ENCODE results near the gene OR4D1. TPM values are rescaled to one million over a fixed set of nuclear protein-coding genes. Genes with fewer than 3 reads are reported as not detected.

Gene OR4D1
- total and polyA plus RNA-seq, 7 experiments from 2014 or later = 0.41 to 3.3 (median 2.3) TPM

- no peaks in the 10 kb centered on the region for H3K27me3 ChIP-seq (ENCODE audit: control insufficient read depth in 2 of 2, insufficient read depth in 2 of 2, low read length in 2 of 2)
- ChIA-PET POLR2A (interaction anchor here (0.8 to 2.5 kb wide), 8 partner anchors 8 to 169 kb away, joined by 3 to 13 read pairs (median 7); partner anchors contain the start of genes OR4D1, SRSF1 and VEZF1), CTCF (interaction anchor here (1.0 to 1.9 kb wide), 6 partner anchors 10 to 35 kb away, joined by 3 to 10 read pairs (median 4); no protein-coding TSS in a partner anchor)
- H3K9me3 ChIP-seq (ENCODE audit: control insufficient read depth in 2 of 3, low read length in 3 of 3) = no peaks in the 10 kb centered on the region
- intact Hi-C loops (cut with micrococcal nuclease) = loop anchor here (1.0 to 5.0 kb wide), 6 partner anchors 15 to 360 kb away; partner anchors contain the start of genes MKS1 (in 2 of the 2) and SRSF1 (in 1 of the 2)
- peak; percentile 31 to 61 (median 55) for DNase-seq
- peaks cover 0 to 29% (median 0%) of the 10 kb centered on the region in 5 donors for H3K27me3 Mint-ChIP-seq
- H3K4me3 Mint-ChIP-seq = peak overlapping the region; percentile 90 to 97 (median 94)
- peak overlapping the region; percentile 56 for H3K4me3 ChIP-seq (ENCODE audit: low read length)
- H3K4me1 ChIP-seq (ENCODE audit: control insufficient read depth in 2 of 2, insufficient read depth in 2 of 2, low read length in 2 of 2) = peaks cover 40 to 48% of the 10 kb centered on the region in 2 donors
- H3K27ac ChIP-seq (ENCODE audit: low read depth, low read length) = peak overlapping the region; percentile 88
- H3K27ac Mint-ChIP-seq = peak overlapping the region; percentile 86 to 98 (median 93)
- H3K4me1 Mint-ChIP-seq = peaks cover 41 to 86% (median 73%) of the 10 kb centered on the region in 7 donors
- no peaks in the 10 kb centered on the region for H3K36me3 ChIP-seq (ENCODE audit: control insufficient read depth in 2 of 3, insufficient read depth in 3 of 3, low read length in 3 of 3)
- H3K36me3 Mint-ChIP-seq = peaks cover 0 to 23% (median 17%) of the 10 kb centered on the region in 5 donors
- H3K9me3 Mint-ChIP-seq = peaks cover 0 to 18% (median 6%) of the 10 kb centered on the region in 11 donors
- peak; percentile 74 for ATAC-seq
Observed at GRCh38 chr17:58156839-58157803, 8.9 kb downstream of the OR4D1 start.

DNA sequence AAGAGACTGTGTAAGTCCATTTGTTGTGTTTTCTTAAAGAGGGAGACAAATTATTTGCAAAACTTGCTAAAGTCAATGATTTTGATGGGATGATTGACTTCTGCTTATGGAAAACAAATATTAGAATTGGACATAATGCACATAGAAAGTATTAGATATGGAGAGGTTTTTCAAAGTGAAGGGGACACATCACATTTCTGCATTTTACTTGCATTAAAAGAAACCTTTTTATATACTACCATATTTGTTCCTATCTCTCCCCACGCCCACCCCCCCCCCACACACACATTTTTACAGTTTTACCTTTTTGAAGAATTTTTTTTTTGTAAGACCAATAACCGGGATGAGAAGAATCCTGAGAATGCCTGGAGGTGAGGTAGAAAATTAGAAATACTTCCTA lies 10.0 kb downstream of the OR4D1 start:
- Mint-ChIP-seq H3K27me3 (peaks cover 0 to 38% (median 0%) of the 10 kb centered on the region in 5 donors), H3K27ac (peak overlapping the region in 2 of 9 donors; percentile 14 to 94), H3K4me3 (peak overlapping the region in 8 of 10 donors; percentile 20 to 97 (median 48)), H3K9me3 (peaks cover 0 to 21% (median 6%) of the 10 kb centered on the region in 11 donors), H3K4me1 (peaks cover 31 to 78% (median 62%) of the 10 kb centered on the region in 7 donors), H3K36me3 (peaks cover 0 to 26% (median 16%) of the 10 kb centered on the region in 5 donors)
- ChIA-PET CTCF (interaction anchor here (1.5 to 1.9 kb wide), 3 partner anchors 12 to 14 kb away, joined by 3 to 10 read pairs (median 9); no protein-coding TSS in a partner anchor), POLR2A (interaction anchor here (0.9 to 2.5 kb wide), 3 partner anchors 11 to 14 kb away, joined by 3 to 13 read pairs (median 7); partner anchors contain the start of gene OR4D1)
- no peaks in the 10 kb centered on the region for H3K36me3 ChIP-seq (ENCODE audit: control insufficient read depth in 2 of 3, insufficient read depth in 3 of 3, low read length in 3 of 3)
- no peak overlapping the region for H3K4me3 ChIP-seq (ENCODE audit: low read length)
- peak overlapping the region; percentile 88 for H3K27ac ChIP-seq (ENCODE audit: low read depth, low read length)
- peaks cover 30 to 38% of the 10 kb centered on the region in 2 donors for H3K4me1 ChIP-seq (ENCODE audit: control insufficient read depth in 2 of 2, insufficient read depth in 2 of 2, low read length in 2 of 2)
- H3K9me3 ChIP-seq (ENCODE audit: control insufficient read depth in 2 of 3, low read length in 3 of 3) = no peaks in the 10 kb centered on the region
- H3K27me3 ChIP-seq (ENCODE audit: control insufficient read depth in 2 of 2, insufficient read depth in 2 of 2, low read length in 2 of 2) = no peaks in the 10 kb centered on the region
- intact Hi-C loops (cut with micrococcal nuclease) = loop anchor here in 1 of 2 donors (5.0 kb wide), 2 partner anchors 59 to 359 kb away; partner anchors contain the start of gene MKS1
- ATAC-seq (no peak), DNase-seq (no peak)

DNA sequence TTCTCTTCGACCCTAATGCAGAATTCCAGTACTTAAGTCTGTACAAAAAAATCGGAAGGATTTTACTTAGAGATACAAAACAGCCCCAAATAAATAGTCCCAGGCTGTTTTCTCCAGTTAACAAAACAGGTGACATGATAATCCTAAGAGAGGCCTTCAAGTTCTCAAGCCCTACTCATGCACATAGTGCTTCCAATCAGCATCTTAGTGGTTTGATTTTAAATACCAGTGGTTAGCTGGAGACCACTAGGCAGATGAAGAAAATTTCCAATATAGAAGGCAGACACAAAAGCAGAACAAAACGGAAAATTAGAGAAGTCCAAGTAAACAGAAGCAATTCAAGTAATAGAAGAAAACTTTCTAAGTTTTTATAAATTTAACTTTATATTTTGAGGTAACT lies 13.4 kb downstream of the OR4D1 start:
- intact Hi-C loops (cut with micrococcal nuclease) = no loop called here
- ATAC-seq (no peak), DNase-seq (no peak)
- ChIA-PET CTCF (interaction anchor here (1.0 kb wide), 1 partner anchor 10 kb away, joined by 3 read pairs; no protein-coding TSS in a partner anchor), POLR2A (no interaction called here)
- Histone ChIP-seq H3K27me3 (ENCODE audit: control insufficient read depth in 2 of 2, insufficient read depth in 2 of 2, low read length in 2 of 2) (no peaks in the 10 kb centered on the region), H3K27ac (ENCODE audit: low read depth, low read length) (no peak overlapping the region), H3K9me3 (ENCODE audit: control insufficient read depth in 2 of 3, low read length in 3 of 3) (no peaks in the 10 kb centered on the region), H3K4me3 (ENCODE audit: low read length) (no peak overlapping the region), H3K36me3 (ENCODE audit: control insufficient read depth in 2 of 3, insufficient read depth in 3 of 3, low read length in 3 of 3) (no peaks in the 10 kb centered on the region), H3K4me1 (ENCODE audit: control insufficient read depth in 2 of 2, insufficient read depth in 2 of 2, low read length in 2 of 2) (peaks cover 5% of the 10 kb centered on the region in 2 donors)
- Mint-ChIP-seq H3K36me3 (peaks cover 0 to 17% (median 8%) of the 10 kb centered on the region in 5 donors), H3K4me1 (peaks cover 14 to 73% (median 40%) of the 10 kb centered on the region in 7 donors), H3K9me3 (peaks cover 0 to 17% (median 2%) of the 10 kb centered on the region in 11 donors), H3K4me3 (no peak overlapping the region), H3K27me3 (peaks cover 0 to 59% (median 0%) of the 10 kb centered on the region in 5 donors), H3K27ac (no peak overlapping the region)

GRCh38 chr17:58165981-58166380 lies 17.8 kb downstream of the OR4D1 start:
- Mint-ChIP-seq H3K4me1 (peaks cover 20 to 77% (median 48%) of the 10 kb centered on the region in 7 donors), H3K4me3 (no peak overlapping the region), H3K9me3 (peaks cover 0 to 13% (median 2%) of the 10 kb centered on the region in 11 donors), H3K27ac (peak overlapping the region in 1 of 9 donors; percentile 22), H3K36me3 (peaks cover 0 to 9% (median 0%) of the 10 kb centered on the region in 5 donors), H3K27me3 (peaks cover 0 to 63% (median 0%) of the 10 kb centered on the region in 5 donors)
- H3K4me1 ChIP-seq (ENCODE audit: control insufficient read depth in 2 of 2, insufficient read depth in 2 of 2, low read length in 2 of 2) = peaks cover 26% of the 10 kb centered on the region in 2 donors
- H3K27ac ChIP-seq (ENCODE audit: low read depth, low read length) = no peak overlapping the region
- ChIA-PET POLR2A (interaction anchor here (1.0 to 1.2 kb wide), 2 partner anchors 9 to 19 kb away, joined by 5 to 7 read pairs; no protein-coding TSS in a partner anchor), CTCF (interaction anchor here (0.8 kb wide), 1 partner anchor 986 kb away, joined by 3 read pairs; no protein-coding TSS in a partner anchor)
- no peaks in the 10 kb centered on the region for H3K36me3 ChIP-seq (ENCODE audit: control insufficient read depth in 2 of 3, insufficient read depth in 3 of 3, low read length in 3 of 3)
- DNase-seq = peak in 3 of 9 donors; percentile 21 to 33 (median 24)
- no peak overlapping the region for H3K4me3 ChIP-seq (ENCODE audit: low read length)
- ATAC-seq = no peak
- no peaks in the 10 kb centered on the region for H3K9me3 ChIP-seq (ENCODE audit: control insufficient read depth in 2 of 3, low read length in 3 of 3)
- H3K27me3 ChIP-seq (ENCODE audit: control insufficient read depth in 2 of 2, insufficient read depth in 2 of 2, low read length in 2 of 2) = no peaks in the 10 kb centered on the region
- intact Hi-C loops (cut with micrococcal nuclease) = no loop called here

DNA sequence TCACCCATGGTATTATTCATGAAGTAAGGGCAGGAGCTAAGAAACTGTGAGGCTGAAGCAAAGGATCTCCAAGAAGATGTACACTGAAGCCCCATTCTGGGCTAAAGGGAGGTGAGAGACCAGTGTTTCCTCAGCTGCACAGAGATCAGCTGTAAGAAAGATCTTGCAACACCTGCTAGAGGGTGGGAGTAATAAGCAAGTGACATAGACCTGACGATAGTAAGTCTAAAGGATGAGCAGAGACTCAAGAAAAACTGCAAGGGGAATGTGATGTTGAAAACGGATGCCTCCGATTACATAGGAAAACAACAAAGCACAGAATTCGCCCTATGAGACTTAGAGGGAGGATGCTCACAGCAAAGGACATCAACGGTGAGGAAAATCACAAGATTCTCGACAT lies 18.5 kb downstream of the OR4D1 start, which contains the start of gene OR4D2:
Gene OR4D2 (plus strand): TSS at position 301 of the 400 bp plus-strand sequence. CDS start 2,674 bp downstream, outside the sequence.
- H3K27me3 Mint-ChIP-seq = peaks cover 0 to 56% (median 0%) of the 10 kb centered on the region in 5 donors
- H3K4me1 Mint-ChIP-seq = peaks cover 25 to 84% (median 55%) of the 10 kb centered on the region in 7 donors
- ChIA-PET POLR2A (interaction anchor here (0.6 kb wide), 1 partner anchor 879 kb away, joined by 3 read pairs; no protein-coding TSS in a partner anchor), CTCF (no interaction called here)
- peaks cover 0 to 9% (median 0%) of the 10 kb centered on the region in 5 donors for H3K36me3 Mint-ChIP-seq
- H3K4me3 ChIP-seq (ENCODE audit: low read length) = no peak within 1 kb of the TSS
- H3K27me3 ChIP-seq (ENCODE audit: control insufficient read depth in 2 of 2, insufficient read depth in 2 of 2, low read length in 2 of 2) = no peaks in the 10 kb centered on the region
- H3K4me3 Mint-ChIP-seq = peak within 1 kb of the TSS in 4 of 10 donors; percentile 17 to 39 (median 29)
- H3K27ac ChIP-seq (ENCODE audit: low read depth, low read length) = no peak within 1 kb of the TSS
- H3K36me3 ChIP-seq (ENCODE audit: control insufficient read depth in 2 of 3, insufficient read depth in 3 of 3, low read length in 3 of 3) = no peaks in the 10 kb centered on the region
- H3K9me3 ChIP-seq (ENCODE audit: control insufficient read depth in 2 of 3, low read length in 3 of 3) = no peaks in the 10 kb centered on the region
- peaks cover 30 to 32% of the 10 kb centered on the region in 2 donors for H3K4me1 ChIP-seq (ENCODE audit: control insufficient read depth in 2 of 2, insufficient read depth in 2 of 2, low read length in 2 of 2)
- DNase-seq = no peak
- peaks cover 0 to 13% (median 2%) of the 10 kb centered on the region in 11 donors for H3K9me3 Mint-ChIP-seq
- H3K27ac Mint-ChIP-seq = peak within 1 kb of the TSS in 7 of 9 donors; percentile 25 to 87 (median 68)
- intact Hi-C loops (cut with micrococcal nuclease) = no loop called here
- ATAC-seq = no peak

Data from naive thymus-derived CD4-positive, alpha-beta T cell (primary cell).